HEK293T (cell line): ENCODE results near the gene TRPT1.

ENCODE experiments used
- CTBP1 ChIP-seq: fragments of 450-650 bp; IDR thresholded peaks from 2 replicates; pipeline ENCODE4 v1.6.1; 2016; ENCODE audit warnings: borderline replicate concordance
- FOXA1 ChIP-seq: fragments of 450-650 bp; IDR thresholded peaks from 2 replicates; pipeline ENCODE4 v1.6.1; 2016; ENCODE audit warnings: mild to moderate bottlenecking
- NFRKB ChIP-seq: fragments of 450-650 bp; IDR thresholded peaks from 2 replicates; pipeline ENCODE4 v1.6.1; 2016; ENCODE audit warnings: mild to moderate bottlenecking, moderate library complexity
- SP1 ChIP-seq: fragments of 450-650 bp; IDR thresholded peaks from 2 replicates; pipeline ENCODE4 v1.6.1; 2017
- TARDBP ChIP-seq: fragments of 450-650 bp; IDR thresholded peaks from 2 replicates; pipeline ENCODE4 v1.6.1; 2016

DNA sequence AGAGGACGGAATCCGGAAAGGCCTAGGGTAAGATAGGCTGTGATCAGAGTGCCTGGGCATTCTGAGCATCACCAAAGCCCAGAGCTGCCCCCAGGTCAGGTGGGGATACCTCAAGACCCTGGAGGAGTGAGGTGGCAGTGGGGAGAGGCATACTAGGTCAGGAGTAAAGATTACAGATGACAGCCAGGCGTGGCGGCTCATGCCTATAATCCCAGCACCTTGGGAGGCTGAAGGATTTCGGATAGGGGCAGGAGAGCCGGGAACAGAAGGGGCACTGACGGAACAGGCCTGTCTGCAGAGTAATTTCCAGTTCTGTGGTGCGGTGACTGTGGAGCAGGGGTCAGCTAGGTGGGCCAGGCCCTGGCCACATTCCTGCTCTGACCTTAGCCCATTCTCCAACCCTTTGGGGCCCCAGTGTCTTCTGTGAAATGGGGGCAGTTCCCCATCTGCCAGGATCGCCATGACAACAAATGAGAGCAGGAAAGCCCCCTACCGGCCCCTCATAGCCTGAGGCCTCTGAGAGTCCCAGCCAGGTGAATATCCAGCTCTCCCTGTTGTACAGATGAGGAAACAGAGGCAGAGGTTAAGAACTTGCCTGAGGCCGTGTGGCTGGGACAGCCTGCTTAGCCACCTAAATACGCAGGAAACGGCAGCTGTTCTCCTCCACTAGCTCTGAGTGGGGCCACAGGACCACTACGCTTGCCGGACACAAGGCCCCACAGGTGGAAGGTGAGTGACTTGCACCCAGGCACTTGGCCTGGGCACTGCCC is 49.2 kb upstream of the TRPT1 start:
- TF ChIP-seq TARDBP (no peak), SP1 (no peak), FOXA1 (no peak), CTBP1 (no peak), NFRKB (no peak)
